RPMI8226 (cell line): Measurements from ENCODE around the gene SH3PXD2A.
A peak's percentile ranks its signal among the peaks of the same experiment; 100 is the strongest.
"Not testable (repeated sequence)": the region's sequence is repeated elsewhere in the genome, so short reads cannot be mapped to it uniquely, and the experiment has no call there.

Source experiments
- DNase-seq: peaks from one replicate; pipeline ENCODE4 v3.0.0-alpha.2; 2015

SH3PXD2A gene

DNA sequence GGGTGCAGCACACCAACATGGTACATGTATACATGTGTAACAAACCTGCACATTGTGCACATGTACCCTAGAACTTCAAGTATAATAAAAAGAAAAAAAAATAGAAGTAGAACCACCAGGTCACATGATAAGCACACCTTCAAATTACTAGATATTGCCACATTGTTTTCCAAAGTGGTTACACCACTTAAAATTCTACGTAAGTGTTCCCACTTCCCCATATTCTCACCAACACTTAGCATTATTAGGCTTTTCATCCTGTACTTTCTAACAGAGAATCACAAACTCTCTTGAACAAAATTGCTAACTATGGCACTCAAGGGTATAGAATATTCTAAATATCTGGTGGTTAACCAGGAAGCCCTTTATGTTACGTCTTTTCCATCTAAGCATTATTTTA is 22.6 kb downstream of the SH3PXD2A start:
- DNase-seq = no peak

DNA sequence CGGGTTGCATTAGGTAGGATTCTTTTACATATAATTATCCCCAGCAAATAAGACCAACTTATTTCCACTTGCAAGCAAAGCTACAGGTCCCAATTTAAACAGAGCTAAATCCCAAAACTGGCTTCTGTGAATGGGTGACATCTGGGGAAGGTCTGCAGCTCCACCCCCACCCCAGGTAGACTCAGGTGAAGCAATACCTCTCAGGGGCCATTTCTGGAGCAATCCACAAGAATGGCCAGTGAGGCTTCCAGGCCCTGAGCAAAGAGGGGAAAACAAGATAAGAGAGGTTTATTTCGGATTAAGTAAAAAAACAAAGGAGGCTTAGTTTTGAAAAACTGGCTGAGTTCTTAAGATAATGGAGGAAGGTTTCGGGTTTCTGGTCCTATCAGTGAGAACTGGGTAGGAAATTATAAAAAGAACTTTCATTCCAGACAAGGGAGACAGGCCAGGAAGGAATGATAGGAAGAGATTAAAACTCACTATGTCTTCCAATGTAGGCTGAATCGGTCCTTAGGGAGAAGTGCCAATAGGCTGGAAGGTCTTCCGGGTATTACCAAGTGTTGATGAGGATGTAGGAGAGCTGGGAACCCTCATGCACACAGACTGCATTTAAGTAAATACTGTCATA is 25.4 kb downstream of the SH3PXD2A start:
- DNase-seq = no peak

DNA sequence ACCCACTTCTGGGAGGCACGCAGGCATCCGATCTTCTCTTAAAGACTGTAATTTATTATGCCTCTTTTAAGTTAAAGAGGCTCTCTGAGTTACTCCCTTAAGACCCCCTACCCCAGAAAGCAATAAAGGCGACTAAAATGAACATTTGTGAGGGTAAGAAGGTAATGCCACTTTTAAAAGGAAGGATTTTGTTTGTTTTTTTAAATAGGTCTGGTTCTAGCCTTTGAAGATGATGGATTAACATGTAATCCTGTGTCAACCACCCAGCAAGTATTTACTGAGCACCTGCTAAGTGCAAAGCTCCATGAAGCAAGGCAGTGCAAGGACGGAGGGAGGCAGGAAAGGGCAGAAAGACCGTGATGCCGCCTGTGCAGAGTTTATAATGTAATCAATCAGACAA is 26.1 kb downstream of the SH3PXD2A start:
- DNase-seq = no peak

DNA sequence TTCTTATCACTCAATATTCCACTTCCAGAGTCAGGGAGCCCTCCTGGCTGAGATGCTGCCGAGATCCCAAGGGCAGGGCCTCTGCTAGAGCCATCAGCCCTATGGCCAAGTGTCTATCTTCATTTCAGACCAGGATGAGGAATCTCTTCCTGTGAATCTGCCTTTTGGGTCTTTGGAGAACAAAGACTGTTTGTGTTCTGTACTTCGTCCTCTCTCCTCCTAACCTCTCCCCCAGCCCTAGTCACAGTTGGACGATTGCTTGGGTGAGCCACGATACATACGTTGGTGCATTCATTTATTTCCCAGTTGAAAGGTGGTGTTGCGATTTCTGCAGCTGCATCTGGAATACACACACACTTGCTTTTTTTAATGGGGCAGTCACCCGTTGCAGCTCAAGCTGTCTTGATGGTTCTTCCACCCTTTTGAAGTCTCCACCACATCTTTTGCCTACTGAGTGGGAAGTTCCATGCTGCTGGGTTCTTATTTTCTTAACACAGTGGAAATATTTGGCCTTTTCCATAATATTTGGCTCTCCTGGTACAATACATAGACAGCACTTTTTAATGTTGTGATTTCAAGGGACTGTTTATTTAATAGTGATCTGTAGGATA is 26.7 kb downstream of the SH3PXD2A start:
- DNase-seq = no peak

DNA sequence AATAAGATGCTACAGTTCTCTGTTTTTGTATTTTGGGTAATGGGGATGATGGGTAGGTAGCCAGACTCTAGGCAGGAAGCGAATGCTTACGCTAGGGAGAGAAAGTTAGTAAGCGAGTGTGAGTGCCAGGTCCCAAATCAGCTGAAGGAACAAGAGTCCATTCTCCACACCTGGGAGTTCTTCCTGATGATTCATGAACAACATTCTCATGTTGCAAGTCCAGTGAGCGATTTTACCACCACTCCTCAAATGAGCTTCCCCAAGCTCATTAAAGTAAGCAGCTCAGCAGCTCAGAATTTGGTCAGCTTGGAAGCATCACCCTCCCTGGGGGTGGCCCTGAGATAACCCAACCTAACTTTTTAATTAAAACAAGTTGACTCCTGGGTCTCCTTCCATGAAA is 27.3 kb downstream of the SH3PXD2A start:
- no peak for DNase-seq

DNA sequence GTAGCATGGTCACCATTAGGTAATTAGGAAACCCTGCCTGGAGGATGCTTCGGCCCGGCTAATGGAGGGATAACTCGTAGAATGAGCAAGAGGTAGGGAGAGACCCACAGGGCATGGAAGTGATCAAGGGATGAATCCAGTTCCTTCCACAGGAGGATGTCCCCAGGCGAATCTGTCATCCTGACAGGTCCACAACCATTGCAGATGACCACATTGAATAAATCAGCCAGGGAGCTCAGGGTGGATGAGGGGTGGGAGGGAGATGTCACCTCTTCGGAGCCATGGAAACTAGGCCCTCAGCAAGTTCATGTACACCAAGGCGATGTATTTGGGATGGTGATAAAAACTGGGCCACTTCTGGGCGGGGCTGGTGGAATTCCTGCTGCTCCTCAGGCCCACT is 28.5 kb downstream of the SH3PXD2A start:
- no peak for DNase-seq

DNA sequence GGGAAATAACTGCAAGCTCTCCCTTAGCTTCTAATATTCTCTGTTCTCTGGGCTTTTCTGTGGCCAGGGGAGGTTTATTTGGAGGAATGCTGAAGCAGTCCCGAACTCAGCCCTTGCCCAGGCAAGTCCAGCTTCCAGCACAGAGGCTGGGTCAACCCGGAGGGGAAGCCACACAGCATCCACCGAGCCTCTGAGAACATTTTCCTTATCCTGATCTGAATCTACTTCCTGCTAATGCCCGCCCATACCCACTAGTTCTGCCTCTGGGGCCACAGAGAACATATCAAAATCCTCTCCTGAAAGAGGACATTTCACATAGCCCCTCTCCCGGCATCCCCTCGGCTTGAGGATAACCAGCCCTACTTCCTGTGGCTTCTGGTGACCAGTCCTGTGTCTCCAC is 31.1 kb downstream of the SH3PXD2A start:
- no peak for DNase-seq

DNA sequence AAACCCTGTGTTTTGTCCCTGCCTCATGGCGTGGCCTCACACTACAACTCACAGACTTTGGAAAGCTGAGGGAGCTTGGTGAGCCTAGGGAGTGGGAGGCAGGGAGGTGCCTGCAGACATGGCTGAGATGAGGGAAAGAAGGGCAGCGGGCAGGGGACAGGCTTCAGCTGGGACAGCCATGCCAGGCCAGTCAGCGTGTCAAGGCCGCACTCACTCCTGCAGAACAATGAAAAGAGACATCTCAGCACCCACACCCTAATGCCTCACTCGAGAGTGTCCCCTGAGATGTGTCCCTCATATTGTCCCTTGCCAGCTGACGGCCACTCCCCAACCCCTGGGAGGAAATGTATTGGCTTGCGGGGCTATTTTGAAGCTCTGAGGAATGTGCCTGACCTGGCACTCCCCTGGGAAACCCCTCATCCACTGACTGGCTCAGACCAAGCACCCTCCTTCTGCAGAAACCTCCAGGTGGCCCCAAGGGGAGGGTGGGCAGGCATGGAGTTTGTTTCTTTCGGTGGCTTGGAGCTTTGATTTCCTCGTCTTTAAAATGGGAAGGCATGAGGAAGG is 31.6 kb downstream of the SH3PXD2A start:
- DNase-seq = no peak

DNA sequence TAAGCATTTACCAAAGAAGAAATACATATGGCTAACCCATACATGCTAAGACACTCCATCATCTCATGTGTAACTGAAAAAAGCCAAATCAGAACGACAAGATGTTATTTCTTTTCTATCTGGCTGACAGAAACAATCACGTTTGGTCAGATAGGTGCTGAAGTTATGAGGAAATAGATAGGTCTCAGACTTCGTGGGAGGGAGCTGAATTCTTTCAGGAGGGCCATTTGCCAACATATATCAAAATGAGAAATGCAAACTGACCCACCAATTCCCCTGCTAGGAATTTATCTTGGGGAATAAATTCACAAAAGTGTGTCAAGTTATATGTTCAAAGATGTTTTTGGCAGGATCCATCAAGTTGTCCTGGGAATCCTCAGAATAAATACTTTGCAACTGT is 32.6 kb downstream of the SH3PXD2A start:
- no peak for DNase-seq

DNA sequence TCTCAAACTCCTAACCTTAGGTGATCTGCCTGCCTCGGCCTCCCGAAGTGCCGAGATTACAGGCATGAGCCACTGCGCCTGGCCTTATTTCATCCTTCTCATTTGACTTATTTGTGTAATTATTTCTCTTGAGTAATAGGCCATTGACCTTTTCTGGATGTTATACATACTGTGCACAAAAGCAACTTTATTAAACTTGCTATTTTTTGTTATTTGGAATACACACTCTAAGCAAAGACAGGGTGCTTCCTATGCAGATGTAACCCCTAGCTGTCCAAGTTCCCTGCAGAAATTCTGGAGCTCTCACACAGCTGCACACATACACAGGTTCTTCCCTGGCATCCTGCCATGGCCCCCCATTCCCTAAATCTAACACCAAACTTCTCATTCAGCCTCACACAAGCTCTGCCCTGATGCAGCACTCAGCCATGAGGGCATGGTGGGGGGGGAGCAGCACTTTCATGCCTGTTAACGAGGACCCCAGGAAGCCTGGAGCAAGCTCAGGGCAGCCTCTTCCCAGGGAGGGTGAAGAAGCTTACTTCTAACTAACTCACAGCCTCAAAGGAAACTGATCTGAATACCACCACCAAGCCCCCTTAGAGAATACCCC is 33.2 kb downstream of the SH3PXD2A start:
- DNase-seq = no peak

DNA sequence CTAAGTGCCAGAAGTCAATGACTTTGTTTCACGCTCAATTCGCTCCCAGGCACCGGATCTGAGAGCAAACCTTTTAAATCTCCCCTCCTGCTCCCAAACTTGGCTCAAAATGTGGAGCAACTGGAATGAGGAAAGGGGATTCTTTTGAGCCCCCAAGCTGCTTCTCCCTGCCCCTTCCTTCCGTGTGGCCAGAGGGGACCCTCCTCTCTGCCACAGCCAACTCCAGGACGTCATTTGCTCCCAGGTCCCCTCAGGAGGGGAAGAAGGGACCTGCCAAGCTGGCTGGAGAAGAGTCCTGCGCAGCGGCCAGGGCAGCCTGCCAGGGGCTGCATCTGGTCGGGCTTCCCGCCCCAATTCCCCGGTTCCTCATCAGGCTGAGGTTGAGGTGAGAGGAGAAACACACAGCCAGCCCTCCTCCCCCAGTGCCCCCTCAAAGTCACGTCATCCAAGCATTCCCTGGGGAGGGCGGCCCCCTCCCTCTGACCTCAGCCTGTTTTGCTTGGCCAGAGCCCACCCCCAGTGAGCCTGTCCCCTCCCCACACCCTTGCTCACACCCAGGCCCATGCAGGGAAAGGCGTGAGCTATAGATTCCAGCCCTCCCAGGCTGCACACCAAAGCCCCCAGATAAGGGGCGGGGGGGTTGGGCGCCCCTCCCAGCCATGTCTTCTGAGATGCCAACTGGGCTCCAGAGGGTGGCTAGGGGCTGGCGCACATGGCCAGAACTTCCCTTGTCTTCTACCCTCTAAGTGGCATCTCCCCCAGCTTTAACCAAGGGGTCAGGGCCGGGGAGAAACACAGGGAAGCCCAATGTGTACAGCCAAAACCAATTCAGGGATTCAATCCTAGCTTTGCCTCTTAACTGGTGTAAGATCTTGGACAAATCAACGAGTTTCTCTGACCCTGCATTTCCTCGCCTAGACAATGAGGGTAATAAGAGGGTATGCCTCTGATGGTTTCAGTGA is 35.0 kb downstream of the SH3PXD2A start:
- peak; percentile 62 for DNase-seq

DNA sequence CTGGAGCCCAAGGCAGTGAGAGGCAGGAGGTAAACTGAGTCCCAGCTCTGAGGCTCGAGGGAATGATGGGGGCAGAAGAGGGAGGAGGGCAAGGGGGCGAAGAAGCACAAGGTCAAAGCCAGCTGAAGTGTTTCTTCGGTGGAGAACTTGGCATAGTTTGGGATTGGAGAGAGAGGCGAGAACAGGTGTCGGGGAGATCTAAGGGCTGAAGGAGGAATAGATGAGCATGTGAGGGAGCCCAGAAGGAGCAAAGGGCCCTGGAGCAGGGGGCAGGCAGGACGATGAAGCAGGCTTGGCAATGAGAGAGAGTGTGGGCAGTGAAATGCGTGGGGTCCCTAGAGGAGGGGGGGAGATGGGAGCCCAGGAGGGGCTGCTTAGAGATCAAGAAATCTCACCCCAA is 35.9 kb downstream of the SH3PXD2A start:
- no peak for DNase-seq

DNA sequence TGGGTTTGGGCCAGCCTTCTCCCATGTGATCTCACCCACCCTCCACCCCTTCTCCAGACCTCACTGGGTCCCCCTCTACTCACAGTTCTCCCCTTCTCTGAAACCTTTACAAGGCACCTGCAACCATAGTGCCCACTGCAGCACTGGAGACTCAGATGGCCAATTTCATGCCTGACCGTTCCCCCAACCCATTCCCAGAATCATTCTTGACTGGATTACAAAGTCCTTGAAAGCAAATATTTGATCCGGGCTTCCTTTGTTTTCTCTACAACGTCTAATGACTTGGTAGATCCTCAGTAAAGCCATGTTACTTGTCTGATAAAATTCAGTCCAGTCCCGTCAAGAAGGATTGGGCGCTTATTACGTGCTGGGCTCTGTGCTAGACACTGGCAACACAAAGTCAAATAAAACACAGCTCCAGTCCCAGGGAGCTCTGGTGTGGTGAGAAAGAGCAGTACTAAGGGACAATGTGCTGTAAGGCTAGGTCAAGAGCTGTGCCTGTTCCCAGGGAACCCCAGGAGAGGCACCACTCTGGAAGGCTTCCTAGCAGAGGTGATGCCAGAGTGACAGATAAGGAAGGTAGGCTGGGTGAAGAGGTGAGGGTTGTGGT is 36.5 kb downstream of the SH3PXD2A start:
- DNase-seq = no peak

DNA sequence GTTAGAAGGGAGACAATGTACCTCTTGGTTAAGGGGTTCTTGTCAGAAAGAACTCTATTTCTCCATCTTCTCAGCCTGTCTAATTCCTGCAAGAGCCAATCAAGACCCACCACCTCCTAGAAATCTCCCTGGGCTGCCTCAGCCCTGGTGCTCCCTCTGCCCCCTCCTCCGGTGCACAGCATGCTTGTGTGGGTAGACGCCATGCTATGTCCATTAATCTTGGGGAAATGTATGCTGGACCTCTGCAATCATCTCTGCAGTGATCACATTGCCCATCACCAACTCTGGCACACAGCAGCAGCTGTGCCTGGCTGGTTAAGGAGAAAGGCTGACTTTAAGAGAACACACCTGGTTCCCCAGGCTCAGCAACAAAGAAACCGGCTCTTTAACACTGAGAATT is 37.3 kb downstream of the SH3PXD2A start:
- DNase-seq = peak; percentile 39

DNA sequence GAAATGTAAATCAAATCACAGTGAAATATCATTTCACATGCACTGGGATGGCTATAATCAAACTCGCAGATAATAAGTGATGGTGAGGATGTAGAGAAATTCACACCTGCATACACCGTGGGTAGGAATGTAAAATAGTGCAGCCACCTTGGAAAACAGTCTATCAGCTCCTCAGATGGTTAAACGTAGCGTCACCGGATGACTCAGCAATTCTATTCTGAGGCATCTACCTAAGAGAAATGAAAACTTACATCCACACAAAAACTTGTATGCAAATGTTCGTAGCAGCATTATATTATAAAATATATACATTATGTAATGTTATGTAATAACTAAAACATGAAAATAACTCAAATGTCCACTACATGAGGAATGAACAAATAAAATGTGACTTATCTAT is 38.9 kb downstream of the SH3PXD2A start:
- peak; percentile 43 for DNase-seq

DNA sequence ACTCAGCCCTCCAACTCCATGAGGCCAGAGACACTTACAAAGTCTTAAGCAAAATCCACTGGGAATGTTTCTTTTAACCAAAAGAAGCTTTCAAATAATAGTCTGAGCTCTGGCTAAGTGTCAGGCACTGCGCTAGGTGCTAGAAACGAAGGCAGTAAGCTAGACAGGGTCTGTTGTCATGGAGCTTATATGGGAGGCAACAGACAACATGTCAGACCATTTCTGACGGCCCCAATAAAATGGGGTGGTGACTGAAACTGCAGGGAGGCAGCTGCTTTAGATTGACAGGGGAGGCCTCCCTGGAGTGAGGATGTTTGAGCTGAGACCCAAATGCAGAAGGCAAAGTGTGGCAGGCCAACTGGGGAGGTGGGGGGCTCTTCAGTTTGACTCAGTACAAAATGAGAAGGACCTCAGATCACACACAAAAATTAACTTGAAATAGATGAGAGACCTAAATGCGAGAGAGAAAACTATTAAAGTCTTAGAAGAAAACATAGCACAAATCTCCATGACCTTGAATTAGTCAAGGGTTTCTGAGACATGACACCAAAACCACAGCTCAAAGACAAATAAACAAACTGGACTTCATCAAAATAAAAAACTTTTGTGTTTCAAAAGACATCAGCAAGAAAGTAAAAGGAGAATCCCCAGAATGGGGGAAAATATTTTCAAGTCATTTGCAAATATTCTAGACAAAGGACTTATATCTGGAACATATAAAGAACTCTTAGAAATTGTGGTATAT is 40.6 kb downstream of the SH3PXD2A start:
- no peak for DNase-seq

DNA sequence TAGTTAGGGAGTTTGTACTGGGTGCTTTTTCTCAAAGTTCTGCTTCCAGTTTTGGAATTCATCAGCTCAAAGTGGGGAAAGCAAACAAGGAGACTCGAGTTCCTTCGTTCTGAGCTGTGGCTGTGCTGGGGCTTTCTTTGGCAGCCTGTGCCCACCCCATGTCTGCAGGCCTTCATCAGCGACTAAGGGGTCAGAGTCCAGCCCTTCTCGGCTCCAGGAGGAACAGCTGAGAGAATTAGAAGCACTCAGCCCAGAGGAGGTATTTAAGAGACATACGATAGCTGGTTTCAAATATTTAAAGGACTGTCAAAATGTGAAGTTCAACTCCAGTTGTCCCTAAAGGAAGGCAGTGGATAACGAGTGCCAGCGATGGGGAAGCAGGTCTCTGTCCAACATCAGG is 41.3 kb downstream of the SH3PXD2A start:
- no peak for DNase-seq

DNA sequence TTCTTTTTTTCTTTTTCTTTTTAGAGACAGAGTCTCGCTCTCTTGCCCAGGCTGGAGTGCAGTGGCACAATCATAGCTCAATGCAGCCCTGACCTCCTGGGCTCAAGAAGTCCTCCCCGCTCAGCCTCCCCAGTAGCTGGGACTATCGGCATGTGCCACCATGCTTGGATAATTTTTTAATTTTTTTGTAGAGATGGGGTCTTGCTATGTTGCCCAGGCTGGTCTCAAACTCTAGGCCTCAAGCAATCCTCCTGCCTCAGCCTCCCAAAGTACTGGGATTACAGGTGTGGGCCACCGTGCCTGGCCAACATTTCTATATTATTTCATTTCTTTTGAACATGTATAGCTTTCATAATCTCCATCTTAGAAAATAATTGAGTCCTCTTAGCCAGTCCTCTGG is 42.1 kb downstream of the SH3PXD2A start:
- not testable (repeated sequence) for DNase-seq

DNA sequence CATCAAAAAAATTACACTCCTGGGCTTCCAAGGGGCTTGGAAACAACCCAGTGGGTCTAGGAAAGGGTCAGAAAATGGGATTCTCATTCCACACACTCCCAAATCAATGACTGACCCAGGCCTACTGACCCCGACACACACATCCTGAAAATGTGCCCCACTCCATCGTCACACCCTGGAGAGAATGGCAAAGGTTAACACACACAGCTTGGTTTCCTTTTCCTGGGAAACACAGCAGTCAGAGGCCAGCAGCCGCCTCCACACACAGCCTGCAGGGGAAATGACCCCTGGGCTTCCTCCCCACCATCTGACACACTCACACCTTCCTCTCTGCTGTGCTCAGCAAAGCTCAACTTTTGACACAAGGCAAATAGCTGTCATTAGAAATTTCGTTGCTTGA is 42.9 kb downstream of the SH3PXD2A start:
- DNase-seq = no peak

DNA sequence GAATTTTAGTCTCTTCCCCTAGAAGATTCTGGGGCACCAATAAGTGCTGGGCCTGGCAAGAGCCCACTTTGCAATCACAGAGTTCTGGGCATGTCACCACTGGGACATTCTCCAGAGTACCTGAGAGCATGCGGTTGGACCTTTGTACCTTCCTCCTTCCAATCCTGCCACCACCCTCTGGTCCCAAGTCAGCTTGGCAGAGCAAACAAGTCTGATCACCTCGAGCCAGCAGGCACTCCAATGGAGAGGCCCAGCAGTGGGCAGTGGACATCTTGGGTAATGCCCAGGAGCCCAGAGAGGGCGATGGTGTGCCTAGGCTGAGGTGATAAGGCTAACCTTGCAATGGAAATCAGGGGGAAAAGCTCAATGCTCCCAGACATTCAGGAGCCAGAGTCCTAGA is 43.4 kb downstream of the SH3PXD2A start:
- no peak for DNase-seq

DNA sequence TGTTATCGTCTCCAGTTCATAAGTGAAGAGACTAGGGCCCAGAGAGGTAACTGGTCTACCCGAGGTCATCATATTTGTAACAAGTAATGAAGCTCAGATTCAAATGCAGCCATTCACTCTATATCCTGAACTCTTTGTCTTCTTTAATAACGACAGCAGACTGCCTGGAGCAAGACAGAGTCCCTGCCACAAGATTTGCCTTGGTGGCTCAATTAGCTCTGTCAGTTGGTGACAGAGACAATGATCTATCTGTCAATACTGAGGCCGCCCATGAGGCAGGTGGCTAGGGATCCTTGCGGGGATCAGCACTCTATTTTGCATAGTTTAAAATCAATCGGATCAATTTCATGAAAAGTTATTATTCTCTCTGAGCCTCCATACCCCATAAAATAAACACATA is 43.9 kb downstream of the SH3PXD2A start:
- DNase-seq = no peak

DNA sequence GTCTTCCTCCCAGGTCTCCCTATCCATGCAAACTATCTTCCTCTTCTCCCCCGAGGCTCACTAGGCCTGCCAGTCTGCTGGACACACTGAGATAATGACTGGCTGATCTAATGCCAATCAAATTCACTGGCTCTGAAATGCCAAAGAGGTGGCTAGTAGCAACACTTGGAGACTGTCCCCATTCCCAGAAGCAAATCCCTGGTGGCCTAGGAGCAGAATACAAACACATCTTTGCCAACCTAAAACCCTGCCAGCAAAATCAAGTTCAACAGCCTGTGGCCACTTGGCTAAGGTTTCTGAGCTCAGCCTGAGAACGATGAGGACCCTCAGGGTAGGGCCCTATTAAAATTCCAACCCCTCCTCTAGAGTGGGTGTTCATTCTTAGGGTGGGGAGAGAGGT is 46.6 kb downstream of the SH3PXD2A start:
- DNase-seq = no peak
